Stimulated activated CD4-positive, alpha-beta T cell treated with anti-CD3 and anti-CD28 coated beads, TNF-alpha, amount 100 ng/mL, for 48 hours (primary cell): ENCODE results near the gene ZNF286A.
"Not testable (repeated sequence)": the region's sequence is repeated elsewhere in the genome, so short reads cannot be mapped to it uniquely, and the experiment has no call there.

ENCODE experiments used
- DNase-seq, 3 donors: peaks; one replicate each; pipeline ENCODE4 v3.0.0-alpha.2; 2020; ENCODE audit warnings: low read depth in 3 of 3

The ZNF286A gene

DNA sequence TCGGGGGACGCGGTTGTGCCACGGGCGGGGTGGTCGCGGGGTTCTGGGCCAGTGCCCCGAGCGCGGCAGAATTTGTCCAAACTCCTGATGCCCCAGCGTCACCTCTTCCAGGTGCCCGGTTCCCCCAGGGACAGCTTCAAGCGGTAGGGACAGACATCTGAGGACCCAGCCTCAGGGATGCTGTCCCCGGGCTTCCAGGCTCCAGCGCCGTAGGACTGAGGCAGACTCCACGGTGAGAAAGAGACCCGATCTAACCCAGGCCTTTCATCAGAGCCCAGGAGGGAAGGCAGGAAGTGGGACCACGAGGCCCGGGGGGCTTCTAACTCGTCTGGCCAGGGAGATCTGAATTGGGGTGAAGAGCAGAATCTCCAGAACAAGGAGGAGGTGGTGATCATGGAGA lies 385 bp downstream of the ZNF286A start:
- not testable (repeated sequence) for DNase-seq

DNA sequence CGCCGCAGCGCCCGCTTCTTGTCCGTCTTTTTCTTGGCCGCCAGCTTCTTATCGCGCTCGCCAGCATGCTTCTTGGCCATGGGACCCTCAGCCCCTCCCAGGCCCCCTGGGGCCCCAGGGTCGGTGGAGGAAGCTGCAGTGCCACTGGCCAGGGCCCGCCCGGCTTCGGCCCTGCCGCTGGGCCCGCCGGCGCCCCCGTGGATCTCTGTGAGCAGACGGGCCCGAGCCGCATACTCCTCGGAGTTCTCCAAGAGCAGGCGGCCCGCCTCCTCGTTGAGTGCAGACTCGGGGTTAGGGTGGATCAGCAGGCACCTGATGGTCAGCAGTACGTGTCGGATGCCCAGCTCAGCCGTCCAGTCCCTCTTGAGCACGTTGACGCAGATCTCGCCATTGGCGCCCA lies 4.7 kb downstream of the ZNF286A start:
- DNase-seq: not testable (repeated sequence)

DNA sequence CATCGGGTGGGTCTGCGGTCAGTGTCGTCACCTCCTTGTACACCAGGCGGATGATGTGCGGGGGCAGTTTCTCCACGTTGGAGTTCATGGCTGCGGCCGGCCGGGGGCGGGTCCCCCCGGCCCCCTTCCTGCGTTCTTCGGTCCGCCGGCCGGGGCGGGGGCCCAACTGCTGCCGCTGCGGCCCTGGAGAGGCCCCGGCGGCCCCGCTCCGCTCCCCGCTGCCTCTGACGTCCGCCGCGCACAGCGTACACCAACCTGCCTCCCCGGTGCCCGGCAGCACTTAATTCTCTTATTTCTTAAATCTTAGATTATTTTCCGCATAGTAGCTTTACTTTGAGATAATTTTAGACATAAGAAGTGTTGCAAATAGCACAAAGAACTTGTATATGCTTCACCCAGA lies 5.3 kb downstream of the ZNF286A start:
- DNase-seq: not testable (repeated sequence)

DNA sequence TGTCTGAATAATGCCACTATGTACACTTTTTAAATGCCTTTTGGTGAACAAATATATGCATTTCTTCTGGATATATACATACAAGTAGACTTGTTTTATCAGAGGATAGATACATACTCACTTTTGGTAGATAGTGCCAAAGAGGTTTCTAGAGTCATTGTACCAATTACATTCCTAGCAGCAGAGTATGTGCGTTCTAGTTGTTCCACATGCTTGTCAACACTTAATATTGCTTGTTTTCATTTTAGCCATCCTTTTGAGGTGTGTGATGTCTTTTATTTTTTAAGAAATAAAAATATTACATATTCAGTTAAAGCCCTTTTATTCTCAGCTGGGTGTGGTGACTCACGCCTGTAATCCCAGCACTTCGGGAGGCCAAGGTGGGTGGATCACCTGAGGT lies 9.3 kb downstream of the ZNF286A start:
- not testable (repeated sequence) for DNase-seq

DNA sequence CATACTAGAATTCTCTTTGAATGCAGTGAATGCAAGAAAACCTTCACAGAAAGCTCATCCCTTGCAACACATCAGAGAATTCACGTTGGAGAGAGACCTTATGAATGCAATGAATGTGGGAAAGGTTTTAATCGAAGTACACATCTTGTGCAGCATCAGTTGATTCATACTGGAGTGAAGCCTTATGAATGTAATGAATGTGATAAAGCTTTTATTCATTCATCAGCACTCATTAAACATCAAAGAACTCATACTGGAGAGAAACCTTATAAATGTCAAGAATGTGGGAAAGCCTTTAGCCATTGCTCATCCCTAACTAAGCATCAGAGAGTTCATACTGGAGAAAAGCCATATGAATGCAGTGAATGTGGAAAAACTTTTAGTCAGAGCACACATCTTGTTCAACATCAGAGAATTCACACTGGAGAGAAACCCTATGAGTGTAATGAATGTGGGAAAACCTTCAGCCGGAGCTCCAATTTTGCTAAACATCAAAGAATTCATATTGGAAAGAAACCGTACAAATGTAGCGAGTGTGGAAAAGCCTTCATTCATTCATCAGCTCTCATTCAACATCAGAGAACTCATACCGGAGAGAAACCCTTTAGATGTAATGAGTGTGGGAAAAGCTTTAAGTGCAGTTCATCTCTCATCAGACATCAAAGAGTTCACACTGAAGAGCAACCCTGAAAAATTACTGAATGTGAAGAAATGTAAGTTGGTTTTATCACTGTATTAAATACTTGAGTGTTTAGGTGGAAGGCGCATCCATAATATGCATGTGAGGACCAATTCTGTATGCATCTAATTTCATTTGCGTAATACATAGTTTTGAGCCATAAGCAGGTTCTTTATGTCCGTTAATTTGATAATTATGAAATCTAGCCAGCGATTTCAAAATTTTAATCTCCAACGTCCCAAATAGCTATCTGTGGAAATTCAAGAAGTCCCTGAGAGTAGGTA lies 17.3 kb downstream of the ZNF286A start:
- DNase-seq: not testable (repeated sequence)

DNA sequence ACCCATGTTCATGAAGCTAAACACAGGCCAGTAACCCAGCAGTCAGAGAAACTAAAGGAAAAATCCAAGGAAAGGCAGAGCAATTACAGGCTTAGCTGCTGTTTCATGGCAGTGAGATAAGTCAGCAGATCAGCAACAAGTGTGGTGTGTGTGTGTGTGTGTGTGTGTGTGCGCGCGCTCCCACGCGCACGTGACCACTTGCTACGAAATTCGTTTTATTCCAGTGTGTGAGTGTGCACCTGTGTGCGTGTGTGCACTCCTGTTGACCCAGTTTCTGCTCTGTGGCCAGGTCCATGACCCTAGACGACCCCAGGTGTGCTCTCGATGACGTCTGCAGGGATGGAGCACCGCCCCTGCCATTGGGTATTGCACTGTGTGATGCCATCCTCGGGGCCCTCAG lies 31.0 kb downstream of the ZNF286A start:
- DNase-seq: not testable (repeated sequence)

DNA sequence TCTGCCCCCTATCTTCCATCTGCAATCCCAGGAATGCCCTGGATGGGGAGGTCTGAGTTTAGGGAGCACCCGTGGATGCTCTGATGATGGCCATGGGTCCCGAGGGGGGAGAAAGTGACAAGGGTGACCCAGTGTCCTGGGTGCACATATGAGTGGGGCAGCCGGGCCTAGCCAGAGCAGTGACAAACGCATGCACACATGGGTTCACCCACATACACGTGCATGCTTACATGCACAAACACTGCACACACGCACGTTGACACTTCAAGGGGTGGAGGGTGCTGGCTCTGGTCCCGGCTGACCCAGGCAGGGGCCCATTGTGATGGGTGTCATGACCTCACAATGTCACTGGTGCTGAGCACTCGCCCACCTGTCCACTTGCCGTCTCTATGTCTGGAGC lies 32.3 kb downstream of the ZNF286A start, which contains the start of gene TBC1D26:
Gene TBC1D26 (plus strand): TSS at position 384 of the 400 bp plus-strand sequence. CDS start 3,066 bp downstream, outside the sequence.
- not testable (repeated sequence) for DNase-seq

DNA sequence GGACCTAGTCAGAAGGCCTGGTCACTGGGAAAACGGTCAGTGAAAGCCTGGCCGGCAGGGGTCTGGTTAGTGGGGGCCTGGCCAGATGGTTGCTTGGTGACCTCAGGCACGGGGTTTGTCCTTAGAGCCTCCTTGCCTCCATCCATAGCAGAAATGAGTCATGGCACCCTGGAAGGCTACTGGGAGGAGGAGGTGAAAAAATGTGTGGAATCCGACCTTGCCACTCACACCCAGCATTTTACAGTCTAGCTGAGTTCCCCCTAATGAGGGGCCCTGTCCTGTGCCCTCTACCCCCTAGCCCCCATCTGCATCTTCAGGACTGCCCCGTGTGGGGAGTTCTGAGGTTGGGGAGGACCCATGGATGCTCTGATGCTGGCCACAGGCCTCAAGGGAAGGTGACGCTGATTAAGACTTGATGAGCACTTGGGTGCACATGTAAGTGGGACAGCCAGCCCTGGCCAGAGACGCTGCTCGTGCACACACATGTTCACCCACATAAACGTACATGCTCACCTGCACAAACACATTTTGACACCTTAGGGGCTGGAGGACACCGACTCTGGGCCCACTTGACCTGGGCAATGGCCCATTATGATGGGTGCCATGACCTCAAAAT lies 33.7 kb downstream of the ZNF286A start:
- not testable (repeated sequence) for DNase-seq

DNA sequence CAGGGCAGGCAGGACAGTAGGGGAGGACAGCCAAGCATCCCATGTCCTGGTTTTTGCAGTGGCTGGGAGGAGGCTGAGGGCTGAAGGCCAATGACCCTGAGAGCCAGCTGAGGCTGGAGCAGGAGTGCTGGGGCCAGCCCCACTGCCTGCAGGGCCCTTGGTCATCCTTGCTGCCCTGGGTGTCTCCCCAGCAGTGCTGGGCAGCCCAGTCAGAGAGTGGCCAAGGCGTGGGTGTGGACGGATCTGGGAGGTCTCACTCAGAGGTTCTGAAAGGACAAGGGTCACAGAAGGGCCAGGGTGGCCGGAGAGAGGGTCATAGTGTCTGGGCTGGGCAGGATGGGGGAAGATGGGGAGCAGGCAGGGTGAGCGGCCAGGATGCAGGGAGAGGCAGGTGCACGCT lies 37.0 kb downstream of the ZNF286A start:
- DNase-seq: not testable (repeated sequence)

DNA sequence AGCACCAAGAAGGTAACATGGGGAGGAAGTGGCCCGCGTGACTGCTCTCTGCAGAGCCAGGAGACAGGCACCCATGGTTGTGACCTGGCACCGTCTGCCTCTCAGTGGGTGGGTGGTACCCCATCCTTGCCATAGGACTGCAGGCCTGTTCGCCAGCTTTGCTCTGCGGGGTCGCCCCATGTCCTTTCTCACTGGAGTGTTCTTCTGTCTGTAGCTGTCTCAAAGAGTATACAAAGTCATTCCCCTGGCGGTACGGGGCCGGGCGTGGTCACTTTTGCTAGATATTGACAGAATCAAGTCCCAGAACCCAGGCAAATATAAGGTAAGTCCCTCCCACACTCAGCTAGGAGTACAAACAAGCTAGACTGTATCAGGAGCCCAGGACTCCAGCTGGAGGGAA lies 38.5 kb downstream of the ZNF286A start:
- no peak for DNase-seq

DNA sequence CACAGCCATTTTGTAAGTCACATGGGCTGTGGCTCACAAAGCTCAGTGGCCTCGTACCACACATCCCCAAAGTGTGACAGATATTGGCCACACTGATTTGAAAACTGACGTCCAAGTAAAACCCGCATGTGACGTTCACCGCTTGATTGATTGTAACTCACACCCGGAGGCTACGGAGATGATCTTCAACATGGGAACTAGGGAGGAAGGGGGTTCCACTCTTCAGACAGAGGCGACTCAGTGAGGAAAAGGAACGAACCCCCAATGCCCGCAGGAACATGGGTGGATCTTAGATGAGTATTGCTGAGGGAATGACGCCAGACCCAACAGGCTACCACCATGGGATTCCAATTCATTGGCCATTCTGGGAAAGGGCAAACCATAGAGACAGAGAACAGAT lies 39.7 kb downstream of the ZNF286A start:
- not testable (repeated sequence) for DNase-seq

DNA sequence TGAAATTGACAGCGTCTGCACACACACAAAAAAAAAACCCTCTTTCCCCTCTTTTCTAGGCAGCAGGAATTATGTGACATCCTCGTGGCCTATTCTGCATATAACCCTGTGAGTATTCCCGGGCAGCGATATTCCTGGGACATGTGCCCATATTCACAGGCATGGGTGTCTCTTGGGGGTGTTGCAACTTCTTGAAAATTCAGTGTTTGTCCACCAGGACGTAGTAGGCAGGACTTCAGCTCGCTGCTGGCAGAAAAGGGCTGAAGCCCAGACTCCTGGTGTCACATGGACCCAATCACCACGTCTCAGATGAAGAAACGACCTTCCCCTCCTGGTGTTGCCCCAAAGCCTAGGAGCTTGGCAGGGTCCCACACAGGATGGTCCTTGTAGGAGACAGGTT lies 40.5 kb downstream of the ZNF286A start:
- DNase-seq: not testable (repeated sequence)

DNA sequence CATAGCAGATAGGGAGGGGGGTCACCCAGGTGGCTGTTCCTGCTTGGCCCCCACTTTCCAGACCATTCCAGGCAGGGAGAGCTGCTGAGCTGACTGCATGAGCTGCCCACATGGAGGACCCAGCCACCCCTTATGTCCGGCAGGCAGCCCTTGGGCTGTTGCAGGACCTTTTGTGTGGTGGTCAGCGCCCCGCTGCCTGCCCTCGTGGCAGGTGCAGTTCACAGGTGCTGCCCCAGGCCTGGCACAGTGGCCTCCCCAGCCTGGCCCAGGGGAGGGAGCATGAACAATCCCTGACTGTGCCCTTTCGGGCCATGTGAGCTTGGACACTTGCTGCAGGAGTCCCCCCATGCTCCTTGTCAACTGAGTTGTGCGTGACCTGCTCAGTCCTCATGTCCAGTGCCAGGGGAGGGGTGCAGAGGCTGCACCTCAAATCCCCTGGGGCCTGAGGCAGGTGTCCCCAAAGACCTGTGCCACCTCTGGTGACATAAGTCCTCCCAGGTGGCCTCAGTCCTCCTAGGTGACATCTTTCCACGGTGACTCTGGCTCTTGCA lies 41.1 kb downstream of the ZNF286A start:
- no peak for DNase-seq

DNA sequence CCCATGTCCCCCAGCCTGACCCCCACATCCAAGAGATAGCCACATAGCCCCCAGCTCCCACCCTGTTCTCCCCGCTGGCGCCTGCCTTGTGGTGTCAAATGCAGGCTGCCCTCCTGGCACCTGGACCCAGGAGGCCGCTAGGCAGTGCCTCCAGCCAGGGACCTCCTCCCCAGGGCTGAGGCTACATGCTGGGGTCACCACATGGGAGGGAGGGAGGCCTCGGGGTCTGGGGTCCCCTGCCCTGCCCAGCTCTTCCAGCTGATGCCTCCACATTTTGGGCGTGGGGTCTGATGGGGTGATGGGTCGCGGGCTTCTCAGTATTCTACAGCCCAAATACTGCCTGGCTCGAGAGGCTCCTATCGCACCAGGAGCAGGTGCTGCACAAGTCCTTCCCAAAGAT lies 42.1 kb downstream of the ZNF286A start:
- no peak for DNase-seq

DNA sequence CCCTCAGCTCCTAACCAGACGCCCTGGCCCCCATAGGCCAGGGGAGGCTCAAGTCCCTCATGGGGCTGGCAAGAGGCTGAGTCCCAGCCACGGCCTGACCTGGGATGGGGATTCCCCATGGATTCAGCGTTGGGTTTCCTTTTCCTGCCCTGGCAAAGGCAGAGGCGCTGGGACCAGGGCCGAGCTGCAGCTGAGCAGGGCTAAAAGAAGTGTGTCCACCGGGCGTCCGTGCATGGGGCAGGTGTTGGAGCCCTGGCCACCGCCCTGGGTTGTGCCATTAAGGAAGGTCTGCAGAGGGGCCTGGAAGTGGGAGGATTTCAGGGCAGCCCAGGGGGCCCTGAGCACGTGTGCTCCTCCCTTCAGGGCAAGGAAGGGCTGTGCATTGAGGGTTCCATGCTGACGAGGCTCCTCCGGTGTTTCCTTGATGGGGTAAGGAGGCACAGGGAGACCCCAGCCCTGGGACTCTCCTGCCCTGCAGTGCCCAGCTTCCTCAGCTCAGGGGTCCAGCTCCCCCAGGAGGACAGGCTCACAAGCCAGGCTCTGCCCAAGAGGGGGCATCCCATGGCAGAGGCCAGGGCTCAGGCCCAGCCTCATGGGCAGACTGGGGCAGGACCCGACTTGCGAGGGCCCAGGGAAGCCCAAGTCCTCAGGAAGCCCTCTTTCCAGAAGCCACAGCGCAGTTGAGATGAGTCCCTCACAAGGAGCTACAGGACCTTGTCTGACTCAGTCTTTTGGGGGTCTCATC lies 42.7 kb downstream of the ZNF286A start:
- DNase-seq: no peak

DNA sequence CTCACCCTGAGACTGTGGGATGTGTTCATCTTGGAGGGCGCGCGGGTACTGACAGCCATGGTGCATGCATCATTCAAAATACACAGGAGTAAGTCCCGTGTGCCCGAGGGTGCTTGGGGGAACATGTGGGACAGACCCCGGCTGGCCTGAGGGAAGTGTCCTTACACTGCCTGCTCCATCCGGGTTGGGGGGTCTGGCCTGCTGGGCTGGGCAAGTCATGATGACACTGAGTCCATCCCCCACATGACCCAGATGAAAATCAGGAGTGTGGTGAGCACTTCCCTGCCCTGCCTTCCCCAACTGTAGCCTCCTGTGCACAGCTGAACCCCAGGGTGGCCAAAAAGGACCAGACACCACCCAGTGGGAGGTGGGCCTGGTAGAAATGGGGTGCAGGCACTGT lies 43.4 kb downstream of the ZNF286A start:
- no peak for DNase-seq

DNA sequence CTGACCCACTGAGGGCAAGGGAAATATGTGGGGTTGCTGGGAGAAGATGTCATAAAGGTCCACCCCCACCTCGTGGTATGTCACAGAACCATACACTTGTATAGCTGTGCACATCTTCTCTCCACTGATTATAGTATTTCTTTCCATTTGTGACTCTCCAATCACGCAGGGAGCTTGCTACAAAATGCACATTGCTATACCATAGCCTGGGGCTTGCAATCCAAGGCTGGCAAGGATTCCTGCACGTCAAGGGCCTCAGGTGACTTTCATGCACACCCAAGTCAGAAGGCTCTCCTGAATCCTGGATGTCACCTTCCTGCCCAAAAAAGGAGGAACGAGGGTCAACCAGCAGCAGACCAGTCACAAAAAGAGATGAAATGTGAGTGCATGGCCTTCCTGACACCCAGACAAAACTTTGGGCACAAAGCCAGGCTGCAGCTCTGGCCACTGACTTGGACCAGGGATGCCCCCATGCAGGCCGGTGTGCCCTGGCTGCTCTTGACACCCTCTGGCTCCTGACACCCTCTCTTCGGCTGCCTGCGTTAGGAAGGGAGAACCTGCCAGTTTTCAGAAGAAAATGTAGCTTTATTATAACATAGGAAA lies 44.6 kb downstream of the ZNF286A start:
- no peak for DNase-seq

DNA sequence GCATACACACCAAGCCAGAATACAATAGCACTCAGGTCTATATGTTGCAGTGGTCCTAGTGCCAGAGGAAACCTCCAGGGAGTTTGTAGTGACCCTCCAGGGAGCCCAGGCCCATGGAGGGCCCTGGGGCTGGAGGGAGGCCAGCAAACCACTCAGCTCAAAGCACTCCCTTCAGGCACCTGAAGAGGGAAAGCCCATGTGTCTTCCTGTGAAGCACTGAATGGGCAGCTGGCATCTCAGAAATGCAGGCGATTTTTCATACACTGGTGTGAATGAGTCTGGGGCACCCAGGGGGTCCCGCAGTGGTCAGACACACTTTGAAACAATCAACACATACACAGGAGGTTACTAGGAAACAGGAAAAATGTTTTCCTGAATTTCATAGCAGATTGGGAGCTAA lies 45.3 kb downstream of the ZNF286A start:
- DNase-seq: no peak

DNA sequence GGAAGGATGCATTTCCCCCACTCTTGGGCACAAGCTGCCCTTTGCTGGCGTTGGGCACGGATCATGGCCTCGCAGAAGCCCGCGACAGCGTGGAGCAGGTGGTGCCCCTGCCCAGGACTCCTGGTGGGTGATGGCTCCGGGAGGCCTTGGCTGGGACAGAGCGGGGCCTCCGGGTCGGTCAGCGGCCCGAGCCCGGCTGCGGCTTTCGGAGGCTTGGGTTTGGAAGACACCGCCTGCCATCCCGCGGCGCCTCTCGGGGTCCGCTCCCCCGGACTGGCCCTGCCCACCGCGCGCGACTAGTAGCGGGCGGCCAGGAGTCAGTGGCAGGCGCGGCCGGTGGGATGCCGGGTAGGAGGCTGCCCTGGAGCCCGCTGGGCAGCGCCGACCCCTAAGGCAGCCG lies 49.9 kb downstream of the ZNF286A start:
- not testable (repeated sequence) for DNase-seq

DNA sequence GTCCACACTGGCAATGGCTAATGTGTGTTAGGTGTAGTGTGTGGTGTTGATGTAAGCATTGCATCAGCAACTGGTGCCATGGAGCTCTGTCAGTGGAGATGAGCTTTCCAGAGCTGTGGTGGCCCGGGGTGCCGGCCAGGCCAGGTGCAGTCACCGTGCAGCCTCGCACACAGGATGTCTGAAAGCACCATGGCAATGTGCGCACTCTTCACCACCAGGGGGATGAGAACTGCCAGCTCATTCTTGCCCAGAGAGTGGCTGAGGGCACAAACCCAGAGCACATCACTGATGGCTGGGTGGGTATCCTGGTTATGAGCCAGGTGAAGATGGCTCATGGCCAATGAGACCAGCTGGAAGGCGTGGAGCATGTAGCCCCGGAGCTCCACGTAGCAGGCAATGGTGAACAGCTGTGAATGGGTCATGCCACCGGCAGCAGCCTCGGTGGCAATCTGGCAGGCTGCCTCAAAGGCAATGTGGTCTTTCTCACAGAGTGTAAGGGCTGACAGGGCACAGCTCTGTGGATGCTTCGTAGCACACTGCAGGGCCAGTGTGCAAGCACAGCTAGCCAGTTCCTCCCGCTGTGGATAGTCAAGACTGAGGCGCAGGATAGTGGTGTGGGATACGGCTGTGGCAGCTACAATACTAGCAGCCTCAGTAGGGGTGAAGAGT lies 69.4 kb downstream of the ZNF286A start:
- DNase-seq: not testable (repeated sequence)
